HFF-Myc (cell line): ENCODE data around the gene RAB11FIP5.

Experiments
- DNase-seq: peaks from one replicate; pipeline ENCODE4 v3.0.0-alpha.2; 2011; ENCODE audit warnings: low read depth; ENCODE audit errors: extremely low read depth
- H3K4me3 ChIP-seq: replicated peaks from 2 replicates; pipeline ENCODE4 v1.5.1; 2011; ENCODE audit warnings: low read depth, mild to moderate bottlenecking, control low read depth, low read length
- CTCF ChIP-seq: IDR thresholded peaks from 2 replicates; pipeline ENCODE4 v1.5.1; 2012; ENCODE audit warnings: mild to moderate bottlenecking, low read depth, low read length, control low read depth; ENCODE audit errors: missing control alignments

Gene RAB11FIP5

GRCh38 chr2:73117441-73117840 lies 4.7 kb upstream of the RAB11FIP5 start:
- TF ChIP-seq CTCF = no peak
- no peak for DNase-seq
- H3K4me3 ChIP-seq = no peak overlapping the region

GRCh38 chr2:73116182-73116960 lies 3.6 kb upstream of the RAB11FIP5 start:
- no peak for TF ChIP-seq CTCF

GRCh38 chr2:73114273-73114867 lies 1.6 kb upstream of the RAB11FIP5 start:
- no peak for TF ChIP-seq CTCF
- no peak overlapping the region for H3K4me3 ChIP-seq
- no peak for DNase-seq

More at GRCh38 chr2:73116182-73116960, 3.6 kb upstream of the RAB11FIP5 start:
- no peak for DNase-seq
- H3K4me3 ChIP-seq = no peak overlapping the region

GRCh38 chr2:73112026-73112912 lies 479 bp downstream of the RAB11FIP5 start:
- TF ChIP-seq CTCF = no peak
- H3K4me3 ChIP-seq = peak overlapping the region; percentile 67
- DNase-seq = no peak

GRCh38 chr2:73111073-73112025 lies 1.4 kb downstream of the RAB11FIP5 start:
- no peak for DNase-seq
- TF ChIP-seq CTCF = no peak
- peak overlapping the region; percentile 67 for H3K4me3 ChIP-seq
